ENCODE measurements around the gene PLOD1. TPM values are rescaled to one million over a fixed set of nuclear protein-coding genes. Genes with fewer than 3 reads are reported as not detected.
"Not testable (repeated sequence)": the region's sequence is repeated elsewhere in the genome, so short reads cannot be mapped to it uniquely, and the experiment has no call there.

Gene PLOD1
- polyA plus RNA-seq, 4 donors: 90.3 to 179 (median 107) TPM

DNA sequence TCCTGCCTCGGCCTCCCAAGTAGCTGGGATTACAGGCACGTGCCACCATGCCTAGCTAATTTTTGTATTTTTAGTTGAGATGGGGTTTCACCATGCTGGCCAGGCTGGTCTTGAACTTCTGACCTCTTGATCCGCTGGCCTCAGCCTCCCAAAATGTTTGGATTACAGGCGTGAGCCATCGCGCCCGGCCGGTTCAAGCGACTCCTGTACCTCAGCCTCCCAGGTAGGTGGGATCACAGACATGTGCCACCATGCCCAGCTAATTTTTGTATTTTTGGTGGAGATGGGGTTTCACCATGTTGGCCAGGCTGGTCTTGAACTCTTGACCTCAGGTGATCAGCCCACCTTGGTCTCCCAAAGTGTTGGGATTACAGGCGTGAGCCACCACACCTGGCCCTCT, 1.2 kb downstream of the PLOD1 start:
- DNase-seq (ENCODE audit: low read depth in 4 of 4, low spot score in 3 of 4): not testable (repeated sequence)

DNA sequence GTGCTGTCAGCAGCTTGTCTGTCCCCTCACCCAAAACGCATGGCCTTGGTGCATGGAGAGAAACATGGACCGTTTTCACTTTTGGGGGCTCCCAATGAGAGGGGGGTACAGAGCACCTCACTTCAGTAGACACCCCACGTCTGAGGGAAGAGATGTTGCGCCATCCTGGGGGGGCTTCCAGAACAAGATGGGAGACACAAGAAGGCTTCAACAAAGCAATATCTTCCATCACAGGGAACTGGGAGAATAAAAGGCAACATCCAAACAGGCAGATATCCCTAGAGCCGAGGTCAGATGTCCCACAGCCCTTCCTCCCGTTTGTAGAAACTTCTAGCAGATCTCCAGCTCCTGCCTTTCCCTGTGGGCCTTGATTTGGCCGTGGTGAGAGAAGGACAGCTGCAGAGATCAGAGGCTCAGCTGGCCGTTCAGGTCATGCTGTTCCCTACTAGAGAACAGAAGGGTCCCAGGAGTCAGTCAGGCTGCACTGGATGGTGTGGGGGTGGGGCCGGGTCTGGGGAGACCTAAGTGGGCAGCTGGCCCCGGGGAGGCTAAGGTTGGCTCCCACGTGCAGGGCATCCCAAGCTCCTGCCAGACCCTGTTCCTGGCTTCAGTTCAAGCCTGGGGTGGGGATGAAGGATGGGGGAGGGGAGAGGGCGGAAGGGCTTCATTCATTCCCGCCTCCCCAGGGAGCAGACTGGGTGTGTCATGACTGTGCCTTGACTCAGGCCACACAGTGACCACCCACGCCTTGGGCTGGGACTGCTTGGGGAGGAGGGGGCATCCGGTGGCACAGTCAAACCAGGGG, 4.4 kb downstream of the PLOD1 start:
- DNase-seq (ENCODE audit: low read depth in 4 of 4, low spot score in 3 of 4): no peak

DNA sequence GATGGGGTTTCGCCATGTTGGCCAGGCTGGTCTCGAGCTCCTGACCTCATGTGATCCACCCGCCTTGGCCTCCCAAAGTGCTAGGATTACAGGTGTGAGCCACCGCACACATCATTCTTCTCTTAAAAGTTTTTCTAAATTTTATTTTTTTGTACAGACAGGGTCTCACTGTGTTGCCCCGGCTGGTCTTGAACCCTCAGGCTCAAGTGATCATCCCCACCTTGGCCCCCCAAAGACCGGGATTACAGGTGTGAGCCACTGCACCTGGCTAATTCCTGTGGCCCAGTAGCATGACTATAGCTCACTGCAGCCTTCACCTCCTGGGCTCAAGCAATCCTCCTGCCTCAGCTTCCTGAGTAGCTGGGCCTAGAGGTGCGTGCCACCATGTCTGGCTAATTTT, 5.3 kb downstream of the PLOD1 start:
- DNase-seq (ENCODE audit: low read depth in 4 of 4, low spot score in 3 of 4): not testable (repeated sequence)

DNA sequence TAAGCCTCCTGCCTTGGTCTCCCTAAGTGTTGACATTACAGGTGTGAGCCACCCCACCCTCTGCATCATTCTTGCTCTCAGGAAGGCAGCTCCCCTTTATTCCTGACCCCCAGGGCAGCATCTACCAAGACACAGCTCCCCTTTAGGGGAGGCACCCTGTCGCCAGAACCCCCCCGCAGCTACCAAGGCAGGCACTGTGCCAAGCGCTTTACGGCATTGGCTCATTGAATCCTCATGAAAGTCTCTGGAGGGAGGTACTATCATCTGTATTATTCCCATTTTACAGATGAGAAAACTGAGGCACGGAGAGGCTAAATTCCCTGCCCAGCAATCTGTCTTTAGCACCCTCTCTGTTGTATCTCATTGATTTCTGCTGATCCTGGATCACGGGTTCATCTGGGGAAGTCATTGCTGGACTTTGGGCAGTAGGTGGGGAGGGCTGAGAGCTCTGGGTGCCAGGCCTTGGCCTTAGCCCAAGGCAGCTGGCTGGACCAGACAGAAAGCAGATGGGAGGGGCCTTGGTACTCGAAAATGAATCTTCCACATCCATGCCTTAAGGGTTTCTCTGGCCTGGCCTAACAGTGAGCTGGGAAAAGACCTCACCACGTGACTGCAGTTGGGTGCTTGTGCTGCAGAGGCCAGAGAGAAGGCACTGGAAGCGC, 5.9 kb downstream of the PLOD1 start:
- DNase-seq (ENCODE audit: low read depth in 4 of 4, low spot score in 3 of 4): no peak

DNA sequence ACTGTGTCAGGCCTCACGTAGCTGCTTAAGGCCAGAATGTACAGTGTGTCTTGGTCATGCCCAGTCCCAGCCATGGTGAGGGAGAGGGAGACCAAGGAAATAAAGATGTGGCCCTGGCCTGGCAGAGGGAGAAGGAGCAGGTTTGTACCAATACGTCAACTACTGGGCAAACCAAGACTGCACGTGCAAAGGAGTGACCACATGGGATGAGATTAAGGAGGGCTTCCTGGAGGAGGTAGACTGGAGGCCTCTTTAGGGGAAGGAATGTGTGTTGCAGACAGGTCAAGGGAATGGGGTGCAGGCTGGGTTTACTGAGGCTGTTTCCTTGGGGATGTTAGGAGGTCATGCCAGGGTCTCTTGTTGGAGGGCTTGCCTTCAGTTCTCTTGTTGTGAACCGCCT, 7.8 kb downstream of the PLOD1 start:
- DNase-seq (ENCODE audit: low read depth in 4 of 4, low spot score in 3 of 4): no peak

DNA sequence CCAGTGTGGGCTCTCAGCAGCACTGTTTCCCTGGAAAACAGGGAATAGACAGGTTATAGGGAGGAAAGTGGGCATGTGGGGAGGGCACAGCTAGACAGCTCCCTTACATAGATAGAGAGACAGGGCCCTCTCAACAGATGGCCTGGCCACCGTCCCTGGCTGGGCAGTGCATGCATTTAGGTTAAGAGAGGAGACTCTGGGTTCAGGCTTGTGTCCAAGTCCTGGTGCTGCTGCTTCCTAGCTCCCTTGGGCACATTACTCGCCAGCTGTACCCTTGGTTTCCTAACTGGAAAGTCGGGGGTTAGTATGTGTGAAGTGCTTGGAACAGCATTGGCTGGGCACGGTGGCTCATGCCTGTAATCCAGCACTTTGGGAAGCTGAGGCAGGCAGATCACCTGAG, 9.1 kb downstream of the PLOD1 start:
- DNase-seq (ENCODE audit: low read depth in 4 of 4, low spot score in 3 of 4): no peak

DNA sequence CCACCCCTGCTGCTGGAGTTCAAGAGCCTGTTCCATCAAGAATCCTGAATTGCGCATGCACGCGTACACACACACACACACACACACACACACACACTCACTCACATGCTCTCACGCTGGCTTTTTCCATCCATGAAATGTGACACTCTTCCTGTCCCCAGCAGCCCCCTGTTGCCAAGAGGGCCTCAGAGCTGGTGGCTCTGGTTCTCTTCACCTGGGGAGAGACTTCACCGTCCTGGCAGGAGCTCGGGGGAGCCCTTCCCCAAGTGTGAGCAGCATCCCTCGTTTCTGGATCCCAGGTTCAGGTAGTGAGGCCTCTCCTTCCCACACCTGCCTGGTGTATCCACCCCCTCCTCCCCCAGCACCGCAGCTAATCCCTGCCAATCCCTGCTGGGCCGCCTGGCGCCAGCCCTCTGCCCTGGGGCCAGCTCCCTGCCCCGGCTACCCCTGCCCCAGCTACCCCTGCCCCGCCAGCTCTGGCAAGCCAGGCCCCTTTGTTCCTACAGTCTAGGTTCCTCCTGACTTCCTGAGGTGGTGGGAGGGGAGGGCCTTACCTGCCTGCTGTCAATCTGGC, 9.9 kb downstream of the PLOD1 start:
- DNase-seq (ENCODE audit: low read depth in 4 of 4, low spot score in 3 of 4): peak in 2 of 4 donors; percentile 63 to 68

DNA sequence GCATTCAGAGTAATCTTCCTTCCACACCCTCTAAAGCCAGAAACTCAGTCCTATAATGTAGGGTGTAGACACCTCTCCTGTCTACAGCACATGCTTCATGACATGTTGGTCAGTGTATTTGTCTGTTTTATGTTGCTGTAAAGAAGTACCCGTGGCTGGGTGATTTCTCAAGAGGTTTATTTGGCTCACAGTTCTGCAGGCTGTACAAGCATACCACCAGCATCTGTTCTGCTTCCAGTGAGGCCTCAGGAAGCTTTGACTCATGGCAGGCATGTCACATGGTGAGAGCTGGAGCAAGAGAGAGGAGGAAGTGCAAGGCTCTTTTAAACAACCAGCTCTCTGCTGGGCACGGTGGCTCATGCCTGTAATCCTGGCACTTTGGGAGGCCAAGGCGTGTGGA, 12.1 kb downstream of the PLOD1 start:
- DNase-seq (ENCODE audit: low read depth in 4 of 4, low spot score in 3 of 4): no peak

DNA sequence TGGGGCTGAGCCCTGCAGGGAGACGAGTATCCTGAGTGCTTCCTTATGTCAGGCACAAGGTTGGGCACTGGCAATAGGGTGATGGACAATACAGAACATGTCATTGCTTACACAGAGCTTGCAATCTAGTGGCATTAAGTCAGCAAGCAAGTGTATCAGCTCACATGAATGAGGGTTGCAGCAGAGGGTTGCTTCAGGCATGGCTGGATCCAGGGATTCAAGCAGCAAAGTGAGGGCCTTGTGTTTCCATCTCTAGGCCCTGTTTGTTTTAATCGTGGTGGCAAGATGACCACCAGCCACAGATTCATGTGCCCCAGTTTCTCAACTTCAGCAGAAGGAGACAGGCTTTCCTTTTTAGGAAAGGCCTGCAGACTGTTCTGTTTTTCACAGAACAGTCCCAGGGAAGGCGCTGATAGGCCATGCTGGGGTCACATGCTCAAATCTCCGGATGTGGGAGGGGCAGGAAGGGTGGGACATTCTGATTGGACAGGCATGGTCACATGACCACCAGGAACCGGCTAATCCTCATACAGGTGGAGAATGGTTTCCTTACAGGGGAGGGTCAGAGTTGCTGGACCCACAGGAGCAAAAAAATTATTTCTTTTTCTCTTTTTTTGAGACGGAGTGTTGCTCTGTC, 14.4 kb downstream of the PLOD1 start:
- no peak for DNase-seq (ENCODE audit: low read depth in 4 of 4, low spot score in 3 of 4)

DNA sequence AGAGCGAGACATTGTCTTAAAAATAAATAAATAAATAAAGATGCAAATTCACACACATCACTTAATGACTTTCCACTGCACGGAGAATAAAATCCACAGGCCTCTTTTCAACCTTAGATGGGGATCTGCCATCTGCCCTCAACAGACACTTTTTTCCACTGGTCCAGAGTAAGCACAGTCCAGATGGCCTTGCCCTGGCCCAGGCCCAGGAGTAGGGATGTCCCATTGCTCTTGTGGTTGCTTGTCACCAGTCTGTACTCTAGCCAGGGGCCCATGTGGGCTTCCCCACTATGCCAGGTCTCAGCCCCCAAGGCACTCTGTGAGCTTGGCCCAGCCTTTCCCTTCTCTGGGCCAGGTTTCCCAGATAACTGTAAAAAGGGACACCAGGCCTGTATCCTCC, 17.4 kb downstream of the PLOD1 start:
- DNase-seq (ENCODE audit: low read depth in 4 of 4, low spot score in 3 of 4): no peak

DNA sequence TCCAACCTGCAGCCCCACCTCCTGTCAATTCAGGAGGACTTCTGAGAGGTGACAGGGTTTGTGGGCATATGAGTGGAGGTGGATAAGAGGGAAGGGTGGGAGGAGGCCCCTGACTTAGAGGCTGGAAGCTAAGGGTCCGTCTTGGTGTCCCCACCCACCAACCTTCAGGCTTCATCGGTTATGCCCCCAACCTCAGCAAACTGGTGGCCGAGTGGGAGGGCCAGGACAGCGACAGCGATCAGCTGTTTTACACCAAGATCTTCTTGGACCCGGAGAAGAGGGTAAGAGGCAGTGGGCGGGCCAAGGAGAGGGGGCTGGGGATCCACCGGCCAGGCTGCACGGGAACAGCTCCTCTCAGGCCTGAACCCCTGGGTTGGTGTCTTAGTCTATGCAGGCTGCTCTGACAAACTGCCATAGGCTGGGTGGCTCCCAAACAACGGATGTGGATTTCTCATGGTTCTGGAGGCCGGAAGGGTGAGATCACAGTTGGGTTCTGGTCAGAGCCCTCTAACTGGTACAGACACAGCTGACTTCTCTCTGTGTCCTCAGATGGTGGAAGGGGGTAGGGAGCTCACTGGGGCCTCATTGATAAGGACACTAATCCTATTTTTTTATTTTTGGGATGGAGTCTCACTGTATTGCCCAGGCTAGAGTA, 18.1 kb downstream of the PLOD1 start:
- no peak for DNase-seq (ENCODE audit: low read depth in 4 of 4, low spot score in 3 of 4)

DNA sequence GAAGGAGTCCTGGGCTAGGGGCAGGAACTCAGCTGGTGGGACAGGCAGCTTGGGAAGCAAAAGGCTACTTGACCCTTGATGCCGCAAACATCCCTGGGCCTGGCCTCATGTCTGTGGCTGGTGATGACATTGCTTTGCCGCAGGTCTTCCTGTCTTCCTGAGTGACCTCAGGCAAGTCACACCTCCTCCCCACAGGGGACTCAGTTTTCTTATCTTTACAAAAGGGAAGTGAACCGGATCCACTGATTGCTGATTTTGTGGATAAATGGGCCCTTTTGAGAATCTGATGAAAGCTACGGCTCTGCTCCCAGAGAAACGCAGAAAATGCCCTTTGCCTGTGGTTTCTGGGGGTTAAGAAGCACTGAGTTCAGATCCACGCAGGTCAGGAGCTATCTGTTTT, 20.7 kb downstream of the PLOD1 start:
- no peak for DNase-seq (ENCODE audit: low read depth in 4 of 4, low spot score in 3 of 4)

DNA sequence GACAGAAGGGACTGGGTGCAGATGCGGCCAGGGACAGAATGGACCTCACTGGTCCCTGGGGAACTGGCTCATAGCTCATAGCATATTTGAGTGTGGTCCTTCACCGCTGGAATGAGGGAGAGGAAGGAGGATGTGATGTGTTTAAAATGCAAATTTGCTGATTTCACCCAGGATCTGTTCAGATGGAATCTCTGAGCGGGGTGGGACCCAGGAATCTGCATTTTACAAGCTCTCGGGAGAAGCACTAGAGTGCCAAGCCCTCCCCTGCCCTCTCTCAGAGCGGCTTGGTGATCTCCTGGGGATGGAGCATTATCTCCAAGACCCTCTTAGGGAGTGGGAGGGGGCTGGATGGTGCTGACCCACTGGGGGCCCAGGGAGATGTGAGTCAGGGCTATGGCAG, 22.9 kb downstream of the PLOD1 start:
- no peak for DNase-seq (ENCODE audit: low read depth in 4 of 4, low spot score in 3 of 4)

DNA sequence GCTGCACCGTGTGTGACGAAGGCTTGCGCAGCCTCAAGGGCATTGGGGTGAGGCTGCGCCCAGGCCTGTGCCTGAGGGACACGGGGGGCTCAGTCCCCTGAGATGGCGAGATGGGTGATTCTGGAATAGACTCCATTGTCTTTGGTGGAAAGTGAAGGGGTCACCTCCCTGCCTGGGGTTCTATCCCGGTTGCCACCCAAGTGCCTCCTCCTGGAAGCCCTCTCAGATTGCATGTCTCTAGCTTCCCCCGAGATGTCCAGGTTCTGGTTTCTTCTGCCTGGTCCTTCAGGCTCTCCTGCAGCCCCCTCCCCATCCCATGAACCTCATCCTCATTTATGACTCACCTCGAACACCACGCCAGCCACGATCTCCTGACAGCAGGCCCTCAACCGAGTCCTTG, 23.4 kb downstream of the PLOD1 start:
- DNase-seq (ENCODE audit: low read depth in 4 of 4, low spot score in 3 of 4): no peak

DNA sequence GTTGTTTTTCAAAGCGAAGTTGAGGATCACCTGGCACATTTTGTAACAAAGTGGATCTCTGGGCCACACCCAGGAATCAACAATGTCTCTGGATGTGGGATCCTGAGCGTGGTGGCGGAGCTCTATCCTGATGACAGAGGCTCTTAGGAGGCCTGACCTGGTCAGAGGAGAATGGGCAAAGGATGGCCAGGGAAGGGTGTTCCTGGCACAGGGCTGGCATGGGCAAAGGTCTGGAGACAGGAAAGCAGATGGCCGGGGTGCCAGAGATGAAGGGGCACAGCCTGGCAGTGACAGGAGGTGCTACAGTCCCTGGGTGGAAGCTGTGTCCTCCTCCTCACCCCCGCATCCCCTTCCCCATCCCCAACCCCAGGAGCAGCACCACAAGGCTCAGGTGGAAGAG, 25.8 kb downstream of the PLOD1 start:
- DNase-seq (ENCODE audit: low read depth in 4 of 4, low spot score in 3 of 4): no peak

DNA sequence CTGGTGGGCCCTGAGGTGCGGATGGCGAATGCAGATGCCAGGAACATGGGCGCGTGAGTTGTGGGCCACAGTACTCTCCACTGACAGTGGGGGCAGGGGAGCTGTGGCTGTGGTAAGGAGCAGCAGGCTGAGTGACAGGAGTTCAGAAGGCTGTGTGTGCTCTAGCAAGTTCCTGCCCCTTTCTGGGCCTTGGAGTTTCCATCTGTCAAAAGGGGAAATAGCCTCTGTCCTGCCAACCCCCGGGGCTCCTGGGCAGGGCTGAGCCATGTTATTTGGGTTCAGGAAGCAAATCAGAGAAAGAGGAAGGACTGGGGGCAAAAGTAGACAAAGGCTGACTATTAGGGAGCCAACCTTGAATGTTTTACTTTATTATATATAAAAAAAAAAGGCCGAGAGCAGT, 26.2 kb downstream of the PLOD1 start:
- DNase-seq (ENCODE audit: low read depth in 4 of 4, low spot score in 3 of 4): no peak

DNA sequence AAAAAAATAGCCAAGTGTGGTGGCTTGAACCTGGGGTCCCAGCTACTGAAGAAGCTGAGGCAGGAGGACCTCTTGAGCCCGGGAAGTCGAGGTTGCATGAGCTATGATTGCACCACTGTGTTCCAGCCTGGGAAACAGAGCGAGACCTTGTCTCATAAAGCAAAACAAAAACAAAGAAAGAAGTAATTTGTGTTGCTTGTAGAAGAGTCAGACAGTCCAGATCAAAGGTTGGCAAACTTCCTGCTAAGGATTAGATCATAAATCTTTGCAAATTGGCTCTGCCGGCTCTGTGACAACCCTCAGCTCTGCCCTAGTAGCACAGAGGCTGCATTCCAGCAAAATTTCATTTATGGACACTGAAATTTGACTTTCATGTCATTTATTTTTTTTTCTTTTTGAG, 26.7 kb downstream of the PLOD1 start:
- peak in 1 of 4 donors; percentile 25 for DNase-seq (ENCODE audit: low read depth in 4 of 4, low spot score in 3 of 4)

DNA sequence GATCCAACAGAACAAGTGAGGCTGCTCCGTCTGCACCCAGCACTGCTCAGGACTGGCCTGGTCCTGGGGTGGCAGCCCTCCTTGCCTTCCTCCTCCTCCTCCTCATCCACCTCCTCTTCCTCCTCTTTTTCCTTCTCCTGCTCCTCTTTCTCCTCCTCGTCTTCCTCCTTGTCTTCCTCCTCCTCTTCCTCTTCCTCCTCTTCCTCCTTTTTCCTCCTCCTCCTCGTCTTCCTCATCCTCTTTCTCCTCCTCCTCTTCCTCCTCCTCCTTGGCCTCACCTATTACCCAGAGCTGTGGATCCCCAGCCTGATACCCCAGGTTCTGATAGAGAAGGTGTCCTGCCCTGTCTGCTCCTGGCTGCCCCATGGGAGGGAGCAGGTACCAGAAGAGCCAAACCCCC, 29.1 kb downstream of the PLOD1 start:
- DNase-seq (ENCODE audit: low read depth in 4 of 4, low spot score in 3 of 4): no peak

DNA sequence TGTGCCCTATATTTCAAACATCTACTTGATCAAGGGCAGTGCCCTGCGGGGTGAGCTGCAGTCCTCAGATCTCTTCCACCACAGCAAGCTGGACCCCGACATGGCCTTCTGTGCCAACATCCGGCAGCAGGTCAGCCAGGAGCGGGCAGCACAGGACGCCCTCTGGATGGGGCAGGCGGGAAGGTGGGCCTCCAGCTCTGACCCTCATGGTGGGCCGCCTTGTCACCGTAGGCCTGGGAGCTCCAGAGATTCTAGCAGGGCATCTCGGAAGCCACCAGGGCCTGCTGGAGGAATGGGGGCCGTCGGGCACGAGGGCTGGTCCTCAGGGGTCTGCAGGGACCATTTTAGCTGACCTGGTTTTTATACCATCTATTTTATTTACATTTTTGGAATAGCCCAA, 30.1 kb downstream of the PLOD1 start:
- no peak for DNase-seq (ENCODE audit: low read depth in 4 of 4, low spot score in 3 of 4)

DNA sequence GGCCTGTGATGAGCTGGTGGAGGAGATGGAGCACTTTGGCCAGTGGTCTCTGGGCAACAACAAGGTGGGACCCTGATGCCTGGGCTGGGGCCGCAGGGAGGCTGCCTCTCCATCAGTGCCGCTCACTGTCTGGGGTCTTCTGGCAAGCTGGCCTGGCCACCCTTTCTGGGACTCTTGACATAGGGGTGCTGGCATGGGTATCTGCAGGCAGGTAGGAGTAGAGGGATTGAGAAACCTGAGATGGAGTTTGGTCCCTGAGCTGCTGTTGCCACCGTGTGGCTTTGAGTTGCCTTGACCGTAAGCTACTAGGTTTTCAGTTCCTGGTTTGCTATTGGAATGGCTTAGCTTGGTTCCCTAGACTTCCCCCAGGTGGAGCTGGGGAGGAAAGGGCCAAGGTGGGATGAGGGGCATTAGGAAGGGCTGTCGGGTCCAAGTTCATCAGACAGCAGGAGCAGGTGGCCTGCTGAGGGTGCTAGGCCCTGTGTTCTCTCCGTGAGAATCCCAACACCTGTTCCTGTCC, 32.6 kb downstream of the PLOD1 start:
- peak in 1 of 4 donors; percentile 25 for DNase-seq (ENCODE audit: low read depth in 4 of 4, low spot score in 3 of 4)
